Esophagus muscularis mucosa (tissue), 4 donors: ENCODE measurements around the gene CFAP141. TPM values are rescaled to one million over a fixed set of nuclear protein-coding genes. Genes with fewer than 3 reads are reported as not detected.
"Not testable (repeated sequence)": the region's sequence is repeated elsewhere in the genome, so short reads cannot be mapped to it uniquely, and the experiment has no call there.

Experiments used
- DNase-seq: peaks from one replicate; pipeline ENCODE4 v3.0.0-alpha.2; 2017; ENCODE audit errors: extremely low spot score
- H3K27ac ChIP-seq, 4 donors: fragments of 200-600 bp; sonication (generic); replicated peaks in 1 of 4; 1 replicate in 3 of 4; 2 replicates in 1 of 4; pipeline ENCODE4 v1.5.1; 2016 to 2019; ENCODE audit warnings: mild to moderate bottlenecking in 1 of 4
- H3K27me3 ChIP-seq, 4 donors: fragments of 200-600 bp; sonication (generic); one replicate each; pipeline versions ENCODE4 v1.5.1 to v1.6.0; 2016 to 2019
- H3K36me3 ChIP-seq, 4 donors: fragments of 200-600 bp; sonication (generic); one replicate each; pipeline ENCODE4 v1.5.1; 2016 to 2019
- H3K4me1 ChIP-seq, 4 donors: fragments of 200-600 bp; sonication (generic); one replicate each; pipeline ENCODE4 v1.5.1; 2016 to 2019
- H3K4me3 ChIP-seq, 4 donors: fragments of 200-600 bp; sonication (generic); 1 replicate in 2 of 4; 2 replicates in 2 of 4; pipeline ENCODE4 v1.5.1; 2016 to 2019; ENCODE audit warnings: mild to moderate bottlenecking in 4 of 4, moderate library complexity in 1 of 4
- H3K9me3 ChIP-seq, 4 donors: fragments of 200-600 bp; sonication (generic); 1 replicate in 3 of 4; 2 replicates in 1 of 4; pipeline ENCODE4 v1.5.1; 2016 to 2019
- CTCF ChIP-seq, 3 experiments: fragments of 200-600 bp in 2 of 3; fragments of 450-650 bp in 1 of 3; sonication (generic) in 2 of 3; IDR thresholded peaks; one replicate each; pipeline ENCODE4 v1.5.1; 2017 to 2019; ENCODE audit warnings: antibody characterized with exemption in 3 of 3, mild to moderate bottlenecking in 2 of 3, moderate library complexity in 1 of 3
- EP300 ChIP-seq: sonication (generic); formaldehyde crosslinking; IDR thresholded peaks from one replicate; pipeline ENCODE4 v1.6.1; 2017; ENCODE audit warnings: antibody characterized with exemption
- POLR2A ChIP-seq: fragments of 450-650 bp; IDR thresholded peaks from one replicate; pipeline ENCODE4 v1.6.1; 2017; ENCODE audit warnings: antibody characterized with exemption, moderate library complexity, mild to moderate bottlenecking, low read depth
- POLR2AphosphoS5 ChIP-seq, 2 donors: sonication (generic); formaldehyde crosslinking; IDR thresholded peaks; one replicate each; pipeline ENCODE4 v1.6.1; 2017; ENCODE audit warnings: antibody characterized with exemption in 2 of 2
- WGBS: methylation state at CpG from one replicate; pipeline ENCODE4 v1.1.5; 2018; 5-methylcytosine and 5-hydroxymethylcytosine counted together
- intact Hi-C: fragments of 100-400 bp; cut with DNase I; formaldehyde crosslinking; loops from one replicate; pipeline ENCODE4 v1.15.1; 2023
- total RNA-seq, 4 donors: library from RNA; depleted of rRNA; stranded (reverse); fragments of >200 nt; gene quantifications; one replicate each; pipeline versions ENCODE4 v1.1.0 to v1.2.1, GENCODE V29; 2016

CFAP141 gene
- total RNA-seq, 4 donors from 2014 or later, result not detected

GRCh38 chr1:154237880-154238506, 31.9 kb upstream of the CFAP141 start:
- peaks cover 0 to 8% (median 0%) of the 10 kb centered on the region in 4 donors for H3K4me1 ChIP-seq
- intact Hi-C loops, result no loop called here
- H3K9me3 ChIP-seq, result no peaks in the 10 kb centered on the region
- no peak overlapping the region for H3K4me3 ChIP-seq
- H3K36me3 ChIP-seq, result peaks cover 60 to 100% (median 95%) of the 10 kb centered on the region in 4 donors
- TF ChIP-seq EP300, result no peak
- no peak for TF ChIP-seq POLR2A
- TF ChIP-seq CTCF (IDR thresholded peaks at IDR 0.05), result no peak
- no peak for TF ChIP-seq POLR2AphosphoS5 (IDR thresholded peaks at IDR 0.05)
- no peaks in the 10 kb centered on the region for H3K27me3 ChIP-seq
- H3K27ac ChIP-seq, result no peak overlapping the region
- no peak for DNase-seq
- 92% methylated on average over 6 of the region's 6 CpGs for WGBS

GRCh38 chr1:154237435-154237834, 31.3 kb upstream of the CFAP141 start:
- H3K4me3 ChIP-seq, result no peak overlapping the region
- DNase-seq, result no peak
- intact Hi-C loops, result no loop called here
- no peak for TF ChIP-seq EP300
- TF ChIP-seq POLR2A, result no peak
- TF ChIP-seq POLR2AphosphoS5 (IDR thresholded peaks at IDR 0.05), result no peak
- TF ChIP-seq CTCF (IDR thresholded peaks at IDR 0.05), result no peak
- no peaks in the 10 kb centered on the region for H3K27me3 ChIP-seq
- H3K36me3 ChIP-seq, result peaks cover 63 to 100% (median 95%) of the 10 kb centered on the region in 4 donors
- peaks cover 0 to 8% (median 0%) of the 10 kb centered on the region in 4 donors for H3K4me1 ChIP-seq
- no peaks in the 10 kb centered on the region for H3K9me3 ChIP-seq
- H3K27ac ChIP-seq, result no peak overlapping the region
- WGBS, result 94% methylated on average over 2 of the region's 2 CpGs

- WGBS, result 89% methylated on average over 4 of the region's 4 CpGs
Observed at GRCh38 chr1:154236855-154237254, 30.7 kb upstream of the CFAP141 start.

GRCh38 chr1:154233127-154233526, 27.0 kb upstream of the CFAP141 start:
- 95% methylated on average over 12 of the region's 12 CpGs for WGBS
- H3K9me3 ChIP-seq, H3K4me1 ChIP-seq, H3K4me3 ChIP-seq, intact Hi-C loops, DNase-seq, H3K27me3 ChIP-seq, H3K27ac ChIP-seq: not testable (repeated sequence)
- peaks cover 89 to 100% (median 96%) of the 10 kb centered on the region in 4 donors for H3K36me3 ChIP-seq

More at GRCh38 chr1:154236855-154237254, 30.7 kb upstream of the CFAP141 start:
- Histone ChIP-seq H3K4me1 (peaks cover 0 to 5% (median 0%) of the 10 kb centered on the region in 4 donors), H3K4me3 (no peak overlapping the region), H3K27ac (no peak overlapping the region), H3K9me3 (no peaks in the 10 kb centered on the region), H3K27me3 (no peaks in the 10 kb centered on the region), H3K36me3 (peaks cover 64 to 100% (median 94%) of the 10 kb centered on the region in 4 donors)
- no peak for TF ChIP-seq POLR2A
- intact Hi-C loops, result no loop called here
- no peak for DNase-seq

- intact Hi-C loops, DNase-seq, H3K27ac ChIP-seq, H3K27me3 ChIP-seq, H3K4me1 ChIP-seq, H3K9me3 ChIP-seq, H3K4me3 ChIP-seq: not testable (repeated sequence)
- peaks cover 88 to 100% (median 96%) of the 10 kb centered on the region in 4 donors for H3K36me3 ChIP-seq
- 100% methylated on average over 3 of the region's 3 CpGs for WGBS
Observed at GRCh38 chr1:154231112-154231511, 25.0 kb upstream of the CFAP141 start.

- Histone ChIP-seq H3K27ac (no peak overlapping the region), H3K4me1 (peaks cover 24 to 46% (median 39%) of the 10 kb centered on the region in 4 donors), H3K27me3 (no peaks in the 10 kb centered on the region), H3K36me3 (peaks cover 38 to 56% (median 48%) of the 10 kb centered on the region in 4 donors), H3K9me3 (no peaks in the 10 kb centered on the region), H3K4me3 (no peak overlapping the region)
- 100% methylated on average over 2 of the region's 2 CpGs for WGBS
- intact Hi-C loops, result no loop called here
- DNase-seq, result no peak
- TF ChIP-seq POLR2AphosphoS5 (IDR thresholded peaks at IDR 0.05) (no peak), POLR2A (no peak), EP300 (no peak), CTCF (IDR thresholded peaks at IDR 0.05) (no peak)
Observed at GRCh38 chr1:154225370-154225769, 19.2 kb upstream of the CFAP141 start.
